ENCODE measurements around the gene RNU5B-1.
A peak's percentile ranks its signal among the peaks of the same experiment; 100 is the strongest.

The RNU5B-1 gene

DNA sequence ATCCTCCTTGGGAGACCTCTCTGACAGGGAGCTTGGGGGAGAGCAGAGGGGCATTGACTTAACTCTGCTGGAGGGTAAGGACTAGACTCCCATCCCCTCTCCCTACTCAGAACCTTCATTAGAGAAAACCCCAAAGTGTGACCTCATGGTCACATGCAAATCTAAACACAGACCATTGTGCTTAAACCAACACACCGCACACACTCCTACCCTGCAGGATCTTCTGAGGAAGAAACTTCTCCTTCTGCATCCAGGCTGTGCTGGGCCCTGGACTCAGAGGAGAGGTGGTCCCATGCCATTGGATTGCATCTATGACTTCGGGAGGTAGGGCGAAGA is 17.0 kb upstream of the RNU5B-1 start:
- no peak for DNase-seq (ENCODE audit: low spot score)

DNA sequence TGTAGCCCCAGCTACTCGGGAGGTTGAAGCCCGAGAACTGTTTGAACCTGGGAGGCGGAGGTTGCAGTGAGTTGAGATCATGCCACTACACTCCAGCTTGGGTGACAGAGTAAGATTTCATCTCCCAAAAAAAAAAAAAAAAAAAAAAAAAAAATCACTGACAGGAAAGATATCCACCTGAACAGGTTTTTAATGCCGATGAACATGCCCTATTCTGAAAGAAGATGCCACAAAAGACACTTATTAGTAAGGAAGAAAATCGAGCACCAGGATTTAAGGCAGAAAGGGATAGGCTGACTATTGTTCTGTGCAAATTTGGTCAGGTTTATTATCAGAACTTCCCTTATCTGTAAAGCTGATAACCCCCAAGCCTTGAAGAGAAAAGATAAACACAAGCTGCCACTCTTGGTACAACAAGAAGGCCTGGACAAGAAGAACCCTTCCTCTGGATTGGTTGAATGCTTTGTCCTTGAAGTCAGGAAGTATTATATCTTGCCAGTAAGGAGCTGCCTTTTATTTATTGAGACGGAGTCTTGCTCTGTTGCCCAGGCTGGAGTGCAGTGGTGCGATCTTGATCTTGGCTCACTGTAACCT is 15.1 kb upstream of the RNU5B-1 start:
- no peak for DNase-seq (ENCODE audit: low spot score)

DNA sequence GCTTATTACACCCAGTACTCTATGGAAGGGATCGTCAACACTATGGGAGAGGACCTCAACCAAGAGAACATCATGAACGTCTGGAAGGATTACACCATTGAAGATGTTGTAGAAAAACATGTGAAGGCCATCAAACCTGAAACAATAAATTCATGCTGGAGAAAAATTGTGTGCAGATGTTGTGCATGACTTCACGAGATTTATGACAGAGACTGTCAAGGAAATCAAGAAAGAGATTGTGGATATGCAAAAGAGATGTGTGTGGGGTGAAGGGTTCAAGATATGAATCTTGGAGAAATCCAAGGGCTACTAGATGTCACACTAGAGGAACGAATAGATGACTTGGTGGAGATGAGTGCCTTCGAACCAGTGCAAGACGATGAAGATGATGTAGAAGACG is 14.2 kb upstream of the RNU5B-1 start:
- DNase-seq (ENCODE audit: low spot score), result no peak

DNA sequence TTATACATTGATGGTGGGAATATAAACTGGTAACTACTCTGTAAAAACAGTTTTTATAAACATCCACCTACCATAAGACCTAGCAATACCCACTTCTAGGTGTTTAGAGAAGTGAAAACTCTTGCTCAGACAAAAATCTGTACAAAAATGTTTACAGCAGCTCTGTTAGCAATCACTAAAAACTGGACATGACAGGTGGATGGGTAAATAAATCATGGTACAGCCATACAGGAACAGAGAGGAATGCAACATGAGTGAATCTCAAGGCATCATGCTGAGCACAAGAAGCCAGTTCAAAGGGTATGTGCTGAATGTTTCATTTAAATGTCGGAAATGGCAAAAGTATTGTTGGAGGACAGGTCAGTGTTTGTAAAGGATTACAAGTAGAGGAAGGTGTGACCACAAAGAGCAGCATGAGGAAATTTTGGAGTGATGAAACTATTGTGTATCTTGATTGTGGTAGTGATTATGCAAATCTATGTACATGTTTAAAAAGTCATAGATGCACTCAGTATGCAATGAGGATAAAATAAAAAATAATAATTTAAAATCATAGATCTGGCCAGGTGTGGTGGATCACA is 11.4 kb upstream of the RNU5B-1 start:
- peak; percentile 65 for DNase-seq (ENCODE audit: low spot score)

DNA sequence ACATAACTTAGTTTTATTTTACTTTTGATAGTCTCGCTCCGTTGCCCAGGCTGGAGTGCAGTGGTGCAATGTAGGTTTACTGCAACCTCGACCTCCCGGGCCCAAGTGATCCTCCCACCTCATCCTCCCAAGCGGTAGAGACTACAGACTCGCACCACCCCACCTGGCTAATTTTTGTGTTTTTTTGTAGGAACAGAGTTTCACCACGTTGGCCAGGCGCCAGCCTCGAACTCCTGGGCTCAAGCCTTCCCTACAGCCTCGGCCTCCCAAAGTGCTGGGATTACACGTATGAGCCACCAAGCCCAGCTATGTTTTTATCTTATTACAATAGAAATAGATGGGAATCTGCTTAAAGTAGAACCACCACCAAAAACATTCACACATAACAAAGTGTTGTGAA is 5.7 kb upstream of the RNU5B-1 start:
- DNase-seq (ENCODE audit: low spot score), result no peak

DNA sequence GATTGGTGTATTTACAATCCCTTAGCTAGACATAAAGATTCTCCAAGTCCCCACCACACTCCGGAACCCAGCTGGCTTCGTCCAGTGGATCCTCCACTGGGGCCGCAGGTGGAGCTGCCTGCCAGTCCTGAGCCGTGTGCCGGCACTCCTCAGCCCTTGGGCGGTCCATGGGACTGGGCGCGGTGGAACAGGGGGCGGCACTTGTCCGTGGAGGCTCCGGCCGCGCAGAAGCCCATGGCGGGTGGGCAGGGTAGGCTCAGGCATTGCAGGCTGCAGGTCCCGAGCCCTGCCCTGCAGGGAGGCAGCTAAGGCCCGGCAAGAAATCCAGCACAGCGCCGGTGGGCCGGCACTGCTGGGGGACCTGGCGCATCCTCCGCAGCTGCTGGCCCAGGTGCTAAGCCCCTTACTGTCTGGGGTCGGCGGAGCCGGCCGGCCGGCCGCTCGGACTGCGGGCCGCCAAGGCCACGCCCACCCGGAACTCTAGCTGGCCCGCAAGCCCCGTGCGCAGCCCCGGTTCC is 3.5 kb upstream of the RNU5B-1 start:
- no peak for DNase-seq (ENCODE audit: low spot score)

DNA sequence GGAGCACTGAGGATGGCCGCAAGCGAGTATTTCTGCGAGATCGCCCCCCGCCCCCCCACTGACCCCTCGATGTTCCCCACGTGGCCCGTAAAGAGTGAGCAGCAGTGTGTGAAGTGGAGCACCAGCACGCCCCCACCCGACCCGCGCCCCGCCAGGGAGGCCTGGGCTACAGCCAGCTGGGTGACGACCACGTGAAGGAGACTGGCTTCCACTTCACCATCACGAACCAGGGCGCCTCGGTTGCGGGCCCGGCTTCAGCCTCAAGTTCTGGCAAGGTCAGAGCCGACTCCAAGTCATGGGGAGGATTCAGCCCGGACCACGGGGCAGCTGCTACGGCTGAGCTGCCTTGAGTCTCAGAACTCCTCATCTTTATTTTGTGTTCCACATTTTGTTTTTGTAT is 2.4 kb upstream of the RNU5B-1 start:
- DNase-seq (ENCODE audit: low spot score), result no peak

DNA sequence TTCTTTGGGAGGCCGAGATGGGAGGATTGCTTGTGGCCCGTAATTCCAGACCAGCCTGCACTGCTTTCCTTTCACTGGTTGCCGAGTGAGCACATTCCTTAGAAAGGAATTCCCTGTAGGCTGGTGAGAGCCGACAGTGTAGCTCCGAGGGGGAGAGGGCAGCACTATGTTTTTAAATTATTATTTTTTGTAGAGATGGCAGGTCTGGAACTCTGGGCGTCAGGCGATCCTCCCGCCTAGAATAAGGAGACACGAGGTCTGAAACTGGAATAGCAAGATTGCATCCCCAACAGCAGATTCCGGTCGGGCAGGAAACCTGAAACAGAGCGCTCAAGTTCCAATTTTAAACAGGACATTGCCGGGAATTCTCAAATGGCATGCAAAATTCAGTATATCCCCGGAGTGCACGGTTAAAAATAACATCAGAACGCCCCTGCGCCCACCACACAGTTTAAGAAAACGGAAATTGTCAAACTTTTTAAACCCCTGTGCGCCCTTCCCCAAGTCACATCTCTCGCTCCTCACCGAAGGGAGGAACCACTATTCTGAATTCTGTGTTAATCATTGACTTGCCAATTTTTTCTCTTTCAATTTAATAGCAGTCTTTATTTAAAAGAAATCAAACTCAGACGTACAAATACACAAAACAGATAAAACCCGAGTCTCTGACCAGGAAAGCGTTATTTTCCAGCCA is 643 bp upstream of the RNU5B-1 start:
- DNase-seq (ENCODE audit: low spot score), result peak; percentile 68

DNA sequence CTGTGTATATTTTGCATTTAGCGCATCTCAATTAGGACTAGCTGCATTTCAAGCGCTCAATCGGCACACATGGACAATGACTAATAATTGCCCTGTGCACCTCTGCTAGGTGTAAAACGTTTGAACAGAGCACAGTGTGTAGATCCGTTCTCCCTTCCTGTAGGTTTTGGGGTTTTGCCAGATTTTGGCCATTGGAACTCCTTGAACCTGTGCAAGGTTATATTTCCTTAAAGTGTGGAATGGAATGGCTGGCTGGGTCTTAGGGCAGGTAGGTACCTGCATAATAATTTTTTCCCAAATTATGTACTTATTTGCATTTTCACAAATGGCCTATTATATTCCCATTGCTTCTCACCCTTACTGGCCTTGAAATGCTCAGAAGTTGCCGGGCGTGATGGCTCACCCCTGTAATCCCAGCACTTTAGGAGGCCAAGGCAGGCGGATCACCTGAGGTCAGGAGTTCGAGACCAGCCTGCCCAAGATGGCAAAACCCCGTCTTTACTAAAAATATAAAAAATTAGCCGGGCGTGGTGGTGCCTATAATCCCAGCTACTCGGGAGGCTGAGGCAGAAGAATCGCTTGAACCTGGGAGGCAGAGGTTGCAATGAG is 777 bp downstream of the RNU5B-1 start:
- no peak for DNase-seq (ENCODE audit: low spot score)

DNA sequence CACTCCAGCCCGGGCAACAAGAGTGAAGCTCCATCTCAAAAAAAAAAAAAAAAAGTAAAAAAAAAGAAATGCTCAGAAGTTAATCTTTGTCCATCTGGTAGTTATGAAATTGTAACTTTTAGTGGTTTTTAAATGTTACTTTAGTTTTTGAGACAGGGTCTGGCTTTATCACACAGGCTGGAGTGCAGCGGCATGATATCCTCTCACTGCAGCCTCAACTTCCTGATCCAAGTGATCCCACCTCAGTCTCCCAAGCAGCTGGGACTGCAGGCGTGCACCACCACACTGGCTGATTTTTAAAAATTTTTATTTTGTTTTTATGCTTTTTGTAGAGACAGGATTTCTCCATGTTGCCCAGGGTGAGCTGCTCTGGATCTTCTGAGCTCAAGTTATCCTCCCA is 1.3 kb downstream of the RNU5B-1 start:
- no peak for DNase-seq (ENCODE audit: low spot score)

DNA sequence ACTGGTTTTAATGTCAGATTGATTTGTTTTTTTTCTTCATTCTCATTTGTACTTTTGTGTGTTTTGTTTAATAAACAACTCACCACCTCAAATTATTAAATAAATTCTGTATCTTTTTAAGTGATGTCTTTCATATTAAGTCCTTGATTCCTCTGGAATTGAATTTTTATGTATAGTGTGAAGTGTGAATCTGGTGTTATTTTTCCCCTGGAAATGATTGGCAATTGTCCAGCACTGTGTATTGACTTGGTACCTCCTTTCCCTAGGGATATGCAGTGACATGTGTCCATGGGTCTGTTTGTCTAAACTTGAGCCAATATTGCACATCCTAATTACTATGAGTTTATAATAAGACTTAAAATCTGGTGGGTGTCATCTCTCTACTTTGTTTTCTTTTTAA is 2.1 kb downstream of the RNU5B-1 start:
- no peak for DNase-seq (ENCODE audit: low spot score)

DNA sequence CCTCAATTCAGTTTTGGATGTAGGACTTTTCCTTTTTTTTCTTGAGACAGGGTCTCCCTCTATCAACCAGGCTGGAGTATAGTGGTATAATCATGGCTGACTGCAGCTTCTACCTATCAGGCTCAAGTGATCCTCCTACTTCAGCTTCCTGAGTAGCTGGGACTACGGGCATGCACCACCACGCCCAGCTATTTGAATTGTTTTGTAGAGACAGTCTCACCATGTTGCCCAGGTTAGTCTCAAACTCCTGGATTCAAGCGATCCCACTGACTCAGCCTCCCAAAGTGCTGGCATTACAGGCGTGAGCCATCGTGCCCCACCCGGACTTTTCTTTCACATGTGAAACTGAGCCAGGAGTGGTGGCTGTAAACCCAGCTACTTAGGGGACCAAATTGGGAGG is 3.5 kb downstream of the RNU5B-1 start:
- no peak for DNase-seq (ENCODE audit: low spot score)

DNA sequence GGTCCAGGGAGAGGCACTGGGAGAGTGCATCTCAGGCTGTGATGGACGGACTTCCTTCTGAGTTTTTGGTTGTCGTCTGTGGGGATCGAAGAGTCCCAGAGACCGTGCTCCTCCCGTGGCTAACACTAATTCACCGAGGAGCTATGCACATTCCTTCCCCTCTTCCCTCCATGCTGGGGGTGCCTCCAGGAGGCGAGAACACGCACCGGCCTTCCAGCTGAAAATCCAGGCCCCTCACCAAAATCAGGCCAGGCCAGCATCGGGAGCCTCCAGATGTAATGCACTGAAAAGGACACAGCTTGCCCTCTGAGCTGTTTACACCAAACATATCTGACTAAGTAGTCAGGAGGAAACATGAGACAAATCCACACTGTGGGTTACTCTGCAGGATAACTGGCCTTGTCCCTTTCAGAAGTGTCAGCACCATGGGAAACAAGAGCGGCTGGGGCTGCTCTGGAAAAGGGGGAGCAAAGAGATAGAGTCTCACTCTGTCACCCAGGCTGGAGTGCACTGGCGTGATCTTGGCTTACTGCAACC is 5.5 kb downstream of the RNU5B-1 start:
- DNase-seq (ENCODE audit: low spot score), result no peak

DNA sequence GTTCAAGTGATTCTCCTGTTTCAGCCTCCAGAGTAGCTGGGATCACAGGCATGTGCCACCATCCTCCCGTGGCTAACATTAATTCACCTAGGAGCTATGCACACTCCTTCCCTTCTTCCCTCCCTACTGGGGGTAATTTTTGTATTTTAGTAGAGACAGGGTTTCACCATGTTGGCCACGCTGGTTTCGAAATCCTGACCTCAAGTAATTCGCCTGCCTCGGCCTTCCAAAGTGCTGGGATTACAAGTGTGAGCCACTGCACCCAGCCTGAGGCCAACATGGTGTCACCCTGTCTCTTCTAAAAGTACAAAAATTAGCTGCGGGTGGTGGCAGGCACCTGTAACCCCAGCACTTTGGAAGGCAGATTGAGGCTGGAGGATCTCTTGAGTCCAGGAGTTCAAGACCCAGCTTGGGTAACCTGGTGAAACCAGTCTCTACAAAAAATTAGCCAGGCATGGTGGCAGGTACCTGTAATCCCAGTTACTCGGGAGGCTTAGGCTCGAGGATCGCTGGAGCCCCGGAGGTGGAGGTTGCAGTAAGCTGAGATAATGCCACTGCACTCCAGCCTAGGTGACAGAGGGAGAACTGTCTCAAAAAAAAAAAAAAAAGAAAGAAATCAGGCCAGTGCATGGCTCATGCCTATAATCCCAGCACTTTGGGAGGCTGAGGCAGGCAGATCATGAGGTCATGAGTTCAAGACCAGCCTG is 6.1 kb downstream of the RNU5B-1 start:
- no peak for DNase-seq (ENCODE audit: low spot score)

DNA sequence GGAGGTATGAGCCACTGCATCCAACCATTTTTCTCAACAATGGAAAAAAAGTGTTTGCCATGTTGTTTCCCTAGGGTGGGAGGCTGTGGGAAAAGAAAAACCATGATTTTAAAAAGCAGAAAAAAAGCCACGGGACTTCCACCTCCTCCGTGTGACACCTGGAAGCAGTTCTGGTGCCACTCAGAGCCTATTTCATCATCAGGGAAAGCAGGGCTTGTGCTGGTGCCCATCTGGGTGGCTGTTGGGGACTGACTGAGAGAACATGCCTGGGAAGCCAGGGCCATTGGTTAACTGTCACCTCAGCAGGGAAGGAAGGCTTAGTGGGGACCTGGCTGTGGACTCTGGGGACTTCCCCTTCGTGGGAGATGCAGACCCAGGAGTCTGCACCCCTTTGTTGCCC is 7.3 kb downstream of the RNU5B-1 start:
- no peak for DNase-seq (ENCODE audit: low spot score)

DNA sequence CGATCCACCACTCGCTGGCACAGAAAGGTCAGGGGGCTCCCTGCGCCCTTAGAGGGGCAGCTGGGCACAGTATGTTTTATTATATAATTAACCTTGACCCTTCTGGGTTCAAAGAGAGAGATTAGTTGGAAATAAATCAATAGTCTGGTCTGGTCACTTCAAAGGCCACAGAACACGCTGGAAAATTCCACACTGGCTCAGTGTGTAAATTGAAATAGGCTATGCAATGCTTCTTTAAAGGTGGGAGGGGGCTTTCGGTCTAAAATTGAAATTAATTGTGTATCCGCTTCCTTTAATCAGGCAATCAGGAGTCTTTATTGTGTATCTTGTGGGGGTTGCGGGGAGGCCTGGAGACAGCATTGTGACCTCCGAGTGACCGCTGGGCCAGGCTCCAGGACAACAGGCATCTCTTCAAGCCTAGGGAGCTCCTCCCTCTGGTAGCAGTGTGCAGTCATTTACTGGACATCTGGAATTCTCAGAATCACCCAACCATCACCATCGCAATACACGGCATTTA is 8.0 kb downstream of the RNU5B-1 start:
- DNase-seq (ENCODE audit: low spot score), result peak; percentile 51

DNA sequence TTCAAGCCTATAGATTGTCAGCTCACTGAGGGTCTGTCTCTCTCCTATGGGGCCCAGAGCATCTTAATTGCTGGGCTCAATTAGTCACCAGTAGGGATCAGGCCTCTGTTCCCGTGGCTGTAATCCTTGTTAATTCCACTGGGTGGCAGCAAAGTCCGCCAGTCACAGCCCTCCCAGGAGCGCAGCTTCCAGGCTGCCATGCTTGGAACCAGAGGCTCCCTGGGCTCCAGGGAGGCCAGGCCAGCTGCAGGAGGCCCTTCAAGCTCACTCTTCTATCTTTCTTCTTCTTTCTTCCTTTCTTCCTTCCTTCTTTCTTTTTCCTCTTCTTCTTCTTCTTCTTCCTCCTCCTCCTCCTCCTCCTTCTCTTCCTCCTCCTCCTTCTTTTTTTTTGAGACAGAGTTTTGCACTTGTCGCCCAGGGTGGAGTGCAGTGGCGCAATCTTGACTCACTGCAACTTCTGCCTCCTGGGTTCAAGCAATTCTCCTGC is 14.4 kb downstream of the RNU5B-1 start:
- DNase-seq (ENCODE audit: low spot score), result peak; percentile 83

DNA sequence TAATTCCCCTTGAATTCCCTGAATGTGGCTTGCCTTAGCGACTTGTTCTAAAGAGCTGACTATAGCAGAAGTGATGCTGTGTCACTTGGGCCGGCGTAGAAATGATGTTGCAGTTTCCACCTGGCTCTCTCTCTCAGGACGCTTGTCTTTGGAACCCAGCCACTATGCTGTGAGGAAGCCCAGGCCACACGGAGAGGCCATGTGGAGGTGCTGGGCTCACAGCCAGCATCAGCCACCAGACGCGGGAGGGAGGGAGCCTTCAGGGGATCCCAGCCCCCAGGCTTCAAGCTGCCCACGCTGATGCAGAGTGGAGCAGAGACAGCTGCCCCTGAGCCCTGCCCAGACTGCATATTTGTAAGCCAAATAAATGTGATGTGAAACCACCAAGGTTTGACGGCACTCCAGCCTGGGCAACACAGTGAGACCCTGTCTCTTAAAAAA is 18.6 kb downstream of the RNU5B-1 start:
- peak; percentile 86 for DNase-seq (ENCODE audit: low spot score)

DNA sequence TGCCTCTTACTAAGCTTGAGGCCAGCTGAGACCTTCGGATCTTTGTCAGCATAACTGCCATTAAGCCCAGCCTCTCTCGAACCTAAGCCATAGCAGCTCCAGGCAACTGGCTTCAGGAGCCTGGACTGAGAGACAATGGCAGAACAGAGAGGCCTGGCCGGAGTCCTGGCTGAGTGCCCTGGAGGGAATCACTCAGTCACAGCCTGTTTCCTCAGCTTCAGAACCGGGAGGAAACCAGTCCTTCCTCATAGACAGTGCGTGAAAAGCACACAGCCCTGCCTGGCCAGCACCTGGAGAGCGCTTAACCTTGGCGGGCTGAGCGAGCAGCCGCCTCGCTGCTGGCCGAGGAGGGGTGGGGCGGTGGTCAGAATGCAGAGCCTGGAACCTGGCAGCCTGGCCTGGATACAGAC is 21.6 kb downstream of the RNU5B-1 start:
- no peak for DNase-seq (ENCODE audit: low spot score)

DNA sequence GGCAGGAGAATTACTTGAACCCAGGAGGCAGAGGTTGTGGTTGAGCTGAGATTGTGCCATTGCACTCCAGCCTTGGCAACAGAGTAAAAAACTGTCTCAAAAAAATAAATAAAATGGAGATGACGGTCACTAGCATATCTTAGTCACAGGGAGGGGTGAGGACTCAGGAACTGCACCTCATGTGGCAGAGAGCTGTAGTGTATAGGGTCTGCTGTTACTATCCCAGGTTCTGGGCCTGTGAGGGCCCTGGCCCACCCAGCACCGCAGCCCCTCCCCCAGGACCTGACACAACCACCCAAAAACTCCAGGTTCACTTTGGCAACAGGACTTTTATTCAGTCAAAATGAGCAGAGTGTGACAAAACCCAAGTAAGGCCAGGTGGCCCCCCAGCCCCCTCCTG is 22.3 kb downstream of the RNU5B-1 start:
- no peak for DNase-seq (ENCODE audit: low spot score)

DNA sequence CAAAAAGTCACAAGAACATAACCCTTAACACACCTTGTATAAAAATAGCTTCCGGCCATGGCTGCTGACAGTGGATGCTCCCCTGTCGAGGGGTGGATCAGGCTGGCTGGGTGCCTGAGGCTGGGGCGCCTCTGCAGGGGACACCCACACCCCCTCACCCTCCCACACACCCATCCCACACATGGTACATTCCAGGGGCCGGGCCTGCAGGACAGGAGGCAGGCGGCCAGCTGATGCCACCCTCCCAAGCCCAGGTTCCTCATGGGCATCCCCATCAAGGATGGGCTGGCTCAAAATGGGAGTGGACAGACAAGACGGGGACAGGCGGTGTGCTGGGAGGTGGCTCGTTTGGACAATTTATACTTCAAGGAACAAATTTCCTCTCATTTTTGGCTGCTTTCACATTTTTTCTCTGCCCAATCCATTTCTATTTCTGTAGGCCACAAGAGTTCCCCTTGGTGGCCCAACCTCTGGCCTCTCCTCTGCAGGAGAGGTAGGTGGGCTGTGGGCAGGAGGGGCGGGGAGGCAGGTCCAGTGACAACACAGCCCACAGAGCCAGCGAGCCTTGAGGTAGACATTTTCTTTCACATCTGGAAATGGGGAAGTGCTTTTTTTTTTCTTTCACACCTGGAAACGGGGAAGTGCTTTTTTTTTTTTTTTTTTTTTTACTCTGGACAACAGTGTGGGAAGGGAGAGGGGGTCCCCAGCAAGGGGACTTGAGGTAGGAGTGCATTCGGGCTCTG is 23.3 kb downstream of the RNU5B-1 start:
- no peak for DNase-seq (ENCODE audit: low spot score)
